HEK293 (cell line): ENCODE measurements around the gene ZNF577.

Experiments
- CTCF ChIA-PET: fragments of 350-600 bp; formaldehyde crosslinking; extraction: SDS; loops from one replicate; lab custom pipeline; 2021; ENCODE audit warnings: antibody characterized with exemption; lab: Yijun Ruan, JAX
- POLR2A ChIA-PET: fragments of 300-600 bp; formaldehyde crosslinking; extraction: SDS; loops from one replicate; lab custom pipeline; 2020; ENCODE audit warnings: antibody characterized with exemption, inconsistent platforms; lab: Yijun Ruan, JAX
- H3K27ac ChIP-seq: fragments of 200-500 bp; sonication (Bioruptor generic); 2 replicates; pipeline ENCODE4 v1.5.1; 2014; ENCODE audit warnings: low read depth, low read length, control low read depth, inconsistent platforms; ENCODE audit errors: extremely low read depth
- H3K36me3 ChIP-seq, 2 experiments: fragments of 200-500 bp in 1 of 2; sonication (Bioruptor generic) in 1 of 2; 1 replicate in 1 of 2; 2 replicates in 1 of 2; pipeline ENCODE4 v1.5.1; 2014 to 2017; ENCODE audit warnings: inconsistent platforms in 2 of 2, low read length in 2 of 2; ENCODE audit not compliant: control insufficient read depth in 2 of 2, insufficient read depth in 1 of 2
- H3K4me1 ChIP-seq: fragments of 200-500 bp; sonication (Bioruptor generic); 2 replicates; pipeline ENCODE4 v1.5.1; 2014; ENCODE audit warnings: mild to moderate bottlenecking, low read length, inconsistent platforms; ENCODE audit not compliant: control insufficient read depth, insufficient read depth
- H3K4me3 ChIP-seq: 2 replicates; pipeline ENCODE4 v1.5.1; 2011; ENCODE audit warnings: low read depth, mild to moderate bottlenecking, control low read depth, low read length, moderate library complexity
- H3K9me3 ChIP-seq: fragments of 200-500 bp; sonication (Bioruptor generic); 2 replicates; pipeline ENCODE4 v1.5.1; 2014; ENCODE audit warnings: low read depth, low read length, inconsistent platforms; ENCODE audit not compliant: control insufficient read depth, insufficient read depth
- BCL11A ChIP-seq: fragments of 450-650 bp; formaldehyde crosslinking; IDR thresholded peaks from 2 replicates; pipeline ENCODE4 v1.5.1; 2016; ENCODE audit warnings: low read depth, missing biosample characterization, missing genetic modification characterization
- GFI1B ChIP-seq: fragments of 450-650 bp; formaldehyde crosslinking; IDR thresholded peaks from 2 replicates; pipeline ENCODE4 v1.5.1; 2016; ENCODE audit warnings: missing biosample characterization, missing genetic modification characterization
- KLF1 ChIP-seq: fragments of 450-650 bp; formaldehyde crosslinking; IDR thresholded peaks from 2 replicates; pipeline ENCODE4 v1.5.1; 2016; ENCODE audit warnings: missing biosample characterization, missing genetic modification characterization
- KLF10 ChIP-seq: fragments of 450-650 bp; IDR thresholded peaks from 2 replicates; pipeline ENCODE4 v1.5.1; 2018; ENCODE audit warnings: missing biosample characterization, mild to moderate bottlenecking, missing genetic modification characterization
- KLF16 ChIP-seq: fragments of 450-650 bp; formaldehyde crosslinking; IDR thresholded peaks from 2 replicates; pipeline ENCODE4 v1.5.1; 2017; ENCODE audit warnings: missing biosample characterization, missing genetic modification characterization
- PRDM2 ChIP-seq: fragments of 450-650 bp; formaldehyde crosslinking; IDR thresholded peaks from 2 replicates; pipeline ENCODE4 v1.5.1; 2016; ENCODE audit warnings: missing biosample characterization, missing genetic modification characterization, borderline replicate concordance
- REPIN1 ChIP-seq: fragments of 450-650 bp; formaldehyde crosslinking; IDR thresholded peaks from 2 replicates; pipeline ENCODE4 v1.5.1; 2017; ENCODE audit warnings: missing biosample characterization, missing genetic modification characterization, low read depth
- SCRT1 ChIP-seq: fragments of 450-650 bp; formaldehyde crosslinking; IDR thresholded peaks from 2 replicates; pipeline ENCODE4 v1.5.1; 2016; ENCODE audit warnings: missing biosample characterization, missing genetic modification characterization, borderline replicate concordance
- SETDB1 ChIP-seq: IDR thresholded peaks from one replicate; pipeline ENCODE4 v1.6.1; 2017; ENCODE audit warnings: mild to moderate bottlenecking, low read length, moderate library complexity, mixed read lengths; ENCODE audit not compliant: insufficient read length
- SP7 ChIP-seq: fragments of 450-650 bp; formaldehyde crosslinking; IDR thresholded peaks from 2 replicates; pipeline ENCODE4 v1.5.1; 2016; ENCODE audit warnings: missing biosample characterization, missing genetic modification characterization
- WT1 ChIP-seq: fragments of 450-650 bp; formaldehyde crosslinking; IDR thresholded peaks from 2 replicates; pipeline ENCODE4 v1.5.1; 2016; ENCODE audit warnings: missing biosample characterization, missing genetic modification characterization
- ZFHX2 ChIP-seq: fragments of 450-650 bp; formaldehyde crosslinking; conservative IDR thresholded peaks from 2 replicates; pipeline ENCODE4 v1.5.1; 2016; ENCODE audit warnings: missing biosample characterization, missing genetic modification characterization
- ZNF114 ChIP-seq: fragments of 450-650 bp; formaldehyde crosslinking; IDR thresholded peaks from 2 replicates; pipeline ENCODE4 v1.5.0; 2017; ENCODE audit warnings: missing biosample characterization, missing genetic modification characterization
- ZNF274 ChIP-seq, 2 experiments: fragments of 200-500 bp in 1 of 2; fragments of 450-650 bp in 1 of 2; sonication (Bioruptor generic) in 1 of 2; formaldehyde crosslinking in 1 of 2; IDR thresholded peaks; 2 replicates each; pipeline versions ENCODE4 v1.5.1 to v1.6.1; 2014 to 2016; ENCODE audit warnings: borderline replicate concordance in 1 of 2, inconsistent platforms in 1 of 2, low read length in 1 of 2, missing biosample characterization in 1 of 2, missing genetic modification characterization in 1 of 2
- ZNF473 ChIP-seq: fragments of 450-650 bp; formaldehyde crosslinking; IDR thresholded peaks from 2 replicates; pipeline ENCODE4 v1.5.1; 2017; ENCODE audit warnings: missing biosample characterization, missing genetic modification characterization
- ZNF560 ChIP-seq: fragments of 450-650 bp; formaldehyde crosslinking; IDR thresholded peaks from 2 replicates; pipeline ENCODE4 v1.5.1; 2017; ENCODE audit warnings: missing biosample characterization, missing genetic modification characterization, borderline replicate concordance
- ZNF621 ChIP-seq: fragments of 450-650 bp; formaldehyde crosslinking; IDR thresholded peaks from 2 replicates; pipeline ENCODE4 v1.5.1; 2017; ENCODE audit warnings: missing biosample characterization, missing genetic modification characterization
- ZNF624 ChIP-seq: fragments of 450-650 bp; formaldehyde crosslinking; IDR thresholded peaks from 2 replicates; pipeline ENCODE4 v1.5.1; 2017; ENCODE audit warnings: missing biosample characterization, missing genetic modification characterization
- ZNF701 ChIP-seq: fragments of 450-650 bp; formaldehyde crosslinking; IDR thresholded peaks from 2 replicates; pipeline ENCODE4 v1.5.1; 2016; ENCODE audit warnings: missing biosample characterization, missing genetic modification characterization
- ZNF777 ChIP-seq: fragments of 450-650 bp; formaldehyde crosslinking; IDR thresholded peaks from 2 replicates; pipeline ENCODE4 v1.5.1; 2017; ENCODE audit warnings: missing biosample characterization, missing genetic modification characterization, borderline replicate concordance
- ZNF785 ChIP-seq: fragments of 450-650 bp; formaldehyde crosslinking; IDR thresholded peaks from 2 replicates; pipeline ENCODE4 v1.5.1; 2016; ENCODE audit warnings: missing biosample characterization, missing genetic modification characterization
- ZSCAN30 ChIP-seq: fragments of 450-650 bp; IDR thresholded peaks from 2 replicates; pipeline ENCODE4 v1.5.1; 2018; ENCODE audit warnings: missing biosample characterization, mild to moderate bottlenecking, missing genetic modification characterization, moderate library complexity
- TF ChIP-seq, protein P1 (sequence below): fragments of 450-650 bp; formaldehyde crosslinking; IDR thresholded peaks from 2 replicates; pipeline ENCODE4 v1.5.1; 2017; ENCODE audit warnings: missing biosample characterization, missing genetic modification characterization
- TF ChIP-seq, protein P2 (sequence below): fragments of 450-650 bp; formaldehyde crosslinking; IDR thresholded peaks from 2 replicates; pipeline ENCODE4 v1.5.1; 2016; ENCODE audit warnings: missing biosample characterization, missing genetic modification characterization

The ZNF577 gene

GRCh38 chr19:51861870-51862622 lies 25.7 kb downstream of the ZNF577 start:
- H3K9me3 ChIP-seq, result no peaks in the 10 kb centered on the region; the same call in 1 of the 2 replicates
- CTCF ChIA-PET, result interaction anchor here (0.6 to 1.2 kb wide), 2 partner anchors 11 to 243 kb away, joined by 3 to 4 read pairs; no protein-coding TSS in a partner anchor
- TF ChIP-seq SETDB1, result peak; percentile 97
- no peak for TF ChIP-seq KLF16 (tag by site-specific recombination)
- TF ChIP-seq ZNF274 (IDR thresholded peaks at IDR 0.05; ENCODE audit: low read length), result 0 out of 2 replicates have a peak, but pooled peaks have one; percentile 50
- peak; percentile 76; the same call in 1 of the 2 replicates for TF ChIP-seq ZNF274 (tag by site-specific recombination; IDR thresholded peaks at IDR 0.05; ENCODE audit: borderline replicate concordance)
- TF ChIP-seq, all 188 proteins: peak for 2
- Histone ChIP-seq H3K4me3 (no peak overlapping the region), H3K4me1 (no peaks in the 10 kb centered on the region), H3K27ac (no peak overlapping the region), H3K36me3 (no peaks in the 10 kb centered on the region)
- POLR2A ChIA-PET, result no interaction called here

- Histone ChIP-seq H3K4me1 (no peaks in the 10 kb centered on the region), H3K36me3 (no peaks in the 10 kb centered on the region), H3K27ac (no peak overlapping the region), H3K9me3 (no peaks in the 10 kb centered on the region; the same call in 1 of the 2 replicates), H3K4me3 (no peak overlapping the region)
- TF ChIP-seq, protein P1, sequence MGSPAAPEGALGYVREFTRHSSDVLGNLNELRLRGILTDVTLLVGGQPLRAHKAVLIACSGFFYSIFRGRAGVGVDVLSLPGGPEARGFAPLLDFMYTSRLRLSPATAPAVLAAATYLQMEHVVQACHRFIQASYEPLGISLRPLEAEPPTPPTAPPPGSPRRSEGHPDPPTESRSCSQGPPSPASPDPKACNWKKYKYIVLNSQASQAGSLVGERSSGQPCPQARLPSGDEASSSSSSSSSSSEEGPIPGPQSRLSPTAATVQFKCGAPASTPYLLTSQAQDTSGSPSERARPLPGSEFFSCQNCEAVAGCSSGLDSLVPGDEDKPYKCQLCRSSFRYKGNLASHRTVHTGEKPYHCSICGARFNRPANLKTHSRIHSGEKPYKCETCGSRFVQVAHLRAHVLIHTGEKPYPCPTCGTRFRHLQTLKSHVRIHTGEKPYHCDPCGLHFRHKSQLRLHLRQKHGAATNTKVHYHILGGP (tag by site-specific recombination), result no peak
- TF ChIP-seq, protein P2, sequence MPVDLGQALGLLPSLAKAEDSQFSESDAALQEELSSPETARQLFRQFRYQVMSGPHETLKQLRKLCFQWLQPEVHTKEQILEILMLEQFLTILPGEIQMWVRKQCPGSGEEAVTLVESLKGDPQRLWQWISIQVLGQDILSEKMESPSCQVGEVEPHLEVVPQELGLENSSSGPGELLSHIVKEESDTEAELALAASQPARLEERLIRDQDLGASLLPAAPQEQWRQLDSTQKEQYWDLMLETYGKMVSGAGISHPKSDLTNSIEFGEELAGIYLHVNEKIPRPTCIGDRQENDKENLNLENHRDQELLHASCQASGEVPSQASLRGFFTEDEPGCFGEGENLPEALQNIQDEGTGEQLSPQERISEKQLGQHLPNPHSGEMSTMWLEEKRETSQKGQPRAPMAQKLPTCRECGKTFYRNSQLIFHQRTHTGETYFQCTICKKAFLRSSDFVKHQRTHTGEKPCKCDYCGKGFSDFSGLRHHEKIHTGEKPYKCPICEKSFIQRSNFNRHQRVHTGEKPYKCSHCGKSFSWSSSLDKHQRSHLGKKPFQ, result no peak
- TF ChIP-seq GFI1B (tag by site-specific recombination), result no peak
- no peak for TF ChIP-seq ZNF777 (tag by site-specific recombination)
- no peak for TF ChIP-seq ZNF624 (tag by site-specific recombination)
- TF ChIP-seq SP7 (tag by site-specific recombination), result no peak
- no peak for TF ChIP-seq ZSCAN30 (tag by site-specific recombination)
- TF ChIP-seq ZFHX2, result no peak
- no peak for TF ChIP-seq WT1
- no peak for TF ChIP-seq KLF1 (tag by site-specific recombination)
- no peak for TF ChIP-seq ZNF473 (tag by site-specific recombination)
- no peak for TF ChIP-seq BCL11A
- TF ChIP-seq KLF10 (tag by site-specific recombination), result no peak
- no peak for TF ChIP-seq ZNF621
- TF ChIP-seq ZNF701 (tag by site-specific recombination), result no peak
- no peak for TF ChIP-seq ZNF560
- ChIA-PET CTCF (interaction anchor here (0.5 to 0.6 kb wide), 3 partner anchors 8 to 251 kb away, joined by 3 to 5 read pairs (median 4); no protein-coding TSS in a partner anchor), POLR2A (no interaction called here)
Observed at GRCh38 chr19:51837145-51837544, 50.6 kb downstream of the ZNF577 start.

GRCh38 chr19:51830274-51830673 lies 57.5 kb downstream of the ZNF577 start:
- no peaks in the 10 kb centered on the region for H3K4me1 ChIP-seq
- no peak for TF ChIP-seq REPIN1 (tag by site-specific recombination)
- no peak for TF ChIP-seq PRDM2
- no peak for TF ChIP-seq ZNF114 (tag by site-specific recombination)
- no peak for TF ChIP-seq SCRT1
- TF ChIP-seq ZNF785 (tag by site-specific recombination), result no peak
- H3K9me3 ChIP-seq, result no peaks in the 10 kb centered on the region
- H3K36me3 ChIP-seq, result no peaks in the 10 kb centered on the region
- H3K27ac ChIP-seq, result no peak overlapping the region
- H3K4me3 ChIP-seq, result no peak overlapping the region
- ChIA-PET CTCF (interaction anchor here (0.6 kb wide), 1 partner anchor 227 kb away, joined by 5 read pairs; no protein-coding TSS in a partner anchor), POLR2A (no interaction called here)
